Measurements from ENCODE around the gene ZNF428.
"Not testable (repeated sequence)": the region's sequence is repeated elsewhere in the genome, so short reads cannot be mapped to it uniquely, and the experiment has no call there.

The ZNF428 gene

DNA sequence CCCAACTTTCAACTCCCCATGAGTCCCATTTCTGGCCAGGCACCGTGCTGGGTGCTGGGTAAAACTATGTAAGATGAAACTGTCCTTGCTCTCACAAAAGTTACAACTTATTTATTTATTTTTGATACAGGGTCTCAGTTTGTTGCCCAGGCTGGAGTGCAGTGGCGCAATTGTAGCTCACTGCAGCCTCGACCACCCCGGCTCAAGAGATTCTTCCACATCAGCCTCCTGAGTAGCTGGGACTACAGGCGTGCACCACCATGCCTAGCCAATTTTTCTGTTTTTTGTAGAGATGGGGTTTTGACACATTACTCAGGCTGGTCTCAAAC is 33.1 kb upstream of the ZNF428 start:
- Histone ChIP-seq H3K9me3 (no peaks in the 10 kb centered on the region), H3K36me3 (no peaks in the 10 kb centered on the region)

DNA sequence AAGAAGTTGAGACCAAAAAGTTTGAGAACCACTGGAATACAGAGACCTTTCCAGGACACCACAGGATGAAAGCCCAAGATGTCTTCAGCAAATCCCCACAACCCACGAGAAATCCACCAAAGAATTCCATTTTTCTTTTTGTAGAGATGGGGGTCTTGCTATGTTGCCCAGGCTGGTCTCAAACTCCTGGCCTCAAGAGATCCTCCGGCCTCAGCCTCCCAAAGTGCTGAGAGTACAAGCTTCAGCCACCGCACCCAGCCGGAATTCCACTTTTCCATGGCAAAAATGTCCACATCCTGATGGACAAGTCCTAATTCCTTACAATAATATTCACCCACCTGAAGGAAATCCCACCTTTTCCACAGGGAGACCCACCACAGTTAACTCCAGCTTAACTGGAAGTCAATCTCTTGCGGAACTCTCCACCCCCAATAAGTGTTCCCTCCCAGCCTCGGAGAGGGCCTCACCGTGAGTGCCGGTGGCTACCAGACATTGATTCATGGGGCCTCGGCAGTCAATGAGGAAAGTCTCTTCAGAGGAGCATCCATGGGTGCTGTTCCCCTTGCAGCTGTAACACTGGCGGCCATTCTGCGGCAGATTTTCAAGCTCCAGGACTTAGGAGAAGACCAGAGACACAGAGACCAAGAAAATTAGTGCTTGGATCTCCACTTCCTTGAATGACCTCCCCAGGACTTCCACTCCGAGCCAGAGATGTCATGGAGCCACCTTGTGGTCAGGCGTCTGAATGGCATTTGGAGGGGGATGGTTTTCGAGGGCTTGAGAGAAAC is 32.5 kb upstream of the ZNF428 start:
- peak; percentile 92 for TF ChIP-seq CTCF (IDR thresholded peaks at IDR 0.05; ENCODE audit: low read depth, low read length)
- no peaks in the 10 kb centered on the region for H3K36me3 ChIP-seq
- no peaks in the 10 kb centered on the region for H3K9me3 ChIP-seq
- H3K4me1 ChIP-seq: no peaks in the 10 kb centered on the region
- no peak overlapping the region for H3K4me3 ChIP-seq (ENCODE audit: low read depth, low read length)
- no peaks in the 10 kb centered on the region for H3K27me3 ChIP-seq
- DNase-seq: peak; percentile 63

More for the DNA sequence above, 33.1 kb upstream of the ZNF428 start:
- TF ChIP-seq CTCF (IDR thresholded peaks at IDR 0.05; ENCODE audit: low read depth, low read length): no peak
- H3K27me3 ChIP-seq: no peaks in the 10 kb centered on the region
- no peaks in the 10 kb centered on the region for H3K4me1 ChIP-seq
- DNase-seq: no peak
- no peak overlapping the region for H3K4me3 ChIP-seq (ENCODE audit: low read depth, low read length)

GRCh38 chr19:43650276-43650675 is 30.8 kb upstream of the ZNF428 start:
- not testable (repeated sequence) for H3K36me3 ChIP-seq; H3K9me3 ChIP-seq; DNase-seq; H3K4me1 ChIP-seq; H3K4me3 ChIP-seq (ENCODE audit: low read depth, low read length); H3K27me3 ChIP-seq

DNA sequence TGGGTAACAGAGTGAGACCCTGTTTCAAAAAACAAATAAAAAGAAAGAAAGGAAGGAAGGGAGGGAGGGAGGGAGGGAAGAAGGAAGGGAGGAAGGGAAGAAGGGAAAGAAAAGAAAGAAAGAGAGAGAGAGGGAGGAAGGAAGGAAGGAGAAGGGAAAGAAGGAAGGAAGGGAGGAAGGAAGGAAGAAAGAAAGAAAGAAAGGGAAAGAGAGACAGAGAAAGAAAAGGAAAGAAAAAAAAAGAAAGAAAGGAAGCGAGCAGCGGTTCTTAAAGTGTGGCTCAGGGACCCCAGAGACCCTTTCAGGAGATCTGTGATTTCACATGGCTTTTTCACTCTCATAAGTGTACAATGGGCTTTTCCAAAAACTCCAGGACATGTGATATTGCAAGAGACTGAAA is 30.1 kb upstream of the ZNF428 start:
- Histone ChIP-seq H3K4me1 (no peaks in the 10 kb centered on the region), H3K4me3 (ENCODE audit: low read depth, low read length) (no peak overlapping the region), H3K9me3 (no peaks in the 10 kb centered on the region), H3K36me3 (no peaks in the 10 kb centered on the region), H3K27me3 (no peaks in the 10 kb centered on the region)
- TF ChIP-seq CTCF (IDR thresholded peaks at IDR 0.05; ENCODE audit: low read depth, low read length): no peak
- no peak for DNase-seq

DNA sequence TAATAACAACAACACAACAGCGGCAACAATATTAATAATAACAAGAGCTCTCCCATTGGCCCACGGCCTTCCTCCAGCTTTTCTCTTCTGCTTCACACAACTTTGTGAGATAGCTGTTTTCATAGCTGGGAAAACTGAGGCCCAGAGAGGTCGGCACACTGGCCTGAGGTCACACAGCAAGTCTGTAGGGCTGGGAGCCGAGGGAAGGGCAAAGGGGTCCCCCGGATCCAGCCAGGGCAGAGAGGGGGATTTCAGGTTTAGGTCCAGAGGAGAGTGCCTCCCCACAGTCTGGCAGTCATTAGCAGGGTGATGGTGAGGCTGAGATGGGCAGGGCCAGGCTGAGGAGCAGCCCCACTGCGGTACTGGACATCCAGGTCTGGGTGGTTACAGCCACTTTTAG is 29.2 kb upstream of the ZNF428 start:
- Histone ChIP-seq H3K4me3 (ENCODE audit: low read depth, low read length) (no peak overlapping the region), H3K9me3 (no peaks in the 10 kb centered on the region), H3K27me3 (no peaks in the 10 kb centered on the region), H3K36me3 (no peaks in the 10 kb centered on the region), H3K4me1 (no peaks in the 10 kb centered on the region)
- no peak for DNase-seq
- no peak for TF ChIP-seq CTCF (IDR thresholded peaks at IDR 0.05; ENCODE audit: low read depth, low read length)

GRCh38 chr19:43644181-43644580 is 24.8 kb upstream of the ZNF428 start:
- TF ChIP-seq CTCF (IDR thresholded peaks at IDR 0.05; ENCODE audit: low read depth, low read length): no peak
- no peak for DNase-seq
- no peaks in the 10 kb centered on the region for H3K36me3 ChIP-seq
- H3K4me3 ChIP-seq (ENCODE audit: low read depth, low read length): no peak overlapping the region
- no peaks in the 10 kb centered on the region for H3K9me3 ChIP-seq
- H3K4me1 ChIP-seq: no peaks in the 10 kb centered on the region
- H3K27me3 ChIP-seq: peaks cover 9% of the 10 kb centered on the region
